A549 treated with RU486 at 1 μM for 4 hours (cell line): ENCODE results near the gene RFPL2. TPM values are rescaled to one million over a fixed set of nuclear protein-coding genes. Genes with fewer than 3 reads are reported as not detected.

Experiments used
- total RNA-seq: library from RNA; stranded (reverse); fragments of 200-300 nt; extraction: Qiagen RNA extraction; gene quantifications from 5 replicates; pipeline ENCODE4 v1.2.3, GENCODE V29; 2022; ENCODE audit warnings: low read depth

RFPL2 gene
- total RNA-seq, result 0.09 to 0.23 TPM (median 0.13 TPM) in 4 of 5 replicates, not detected in the other

DNA sequence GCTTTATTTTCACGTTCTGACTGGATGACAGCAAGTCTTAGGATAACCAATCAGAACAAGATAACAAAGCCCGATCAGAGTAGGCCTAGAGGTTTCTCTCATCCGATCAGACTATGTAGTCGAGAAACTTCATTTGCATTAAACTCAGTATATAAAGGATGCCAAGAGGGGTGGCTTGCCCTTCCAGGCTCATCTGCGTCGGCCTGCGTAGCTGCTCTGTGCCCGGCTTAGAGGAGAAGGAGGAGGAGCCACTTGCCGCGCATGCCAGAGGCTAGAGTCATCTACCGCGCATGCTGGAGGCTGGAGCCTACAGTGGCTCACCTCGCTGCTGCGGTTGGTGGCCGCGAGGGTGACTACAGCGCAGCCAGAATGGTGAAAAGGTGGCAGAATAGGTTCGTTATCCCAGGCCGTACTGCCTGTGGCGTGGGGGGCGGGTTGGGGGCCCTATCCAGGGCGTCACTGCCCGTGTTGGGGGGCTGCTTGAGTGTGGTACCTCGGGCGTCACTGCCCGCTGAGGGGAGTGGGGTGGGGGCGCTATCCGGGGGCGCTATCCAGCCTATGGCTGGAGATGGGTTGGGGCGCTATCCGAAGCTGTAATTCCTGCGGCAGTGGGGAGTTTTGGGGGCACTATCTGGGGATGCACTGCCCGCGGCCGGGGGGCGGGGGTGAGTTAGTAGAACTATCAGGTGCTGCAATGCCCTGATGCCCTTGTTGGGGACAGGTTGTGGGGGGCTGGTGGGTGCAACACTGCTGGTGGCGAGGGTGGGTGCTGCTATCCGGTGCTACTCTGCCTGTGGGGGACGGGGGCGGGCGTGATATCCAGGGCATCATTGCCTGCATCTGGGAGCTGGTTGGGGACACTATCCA, at the start of gene RFPL2:
TSS of gene RFPL2 (minus strand) at position 218 of the 867 bp plus-strand sequence. CDS start 2,622 bp downstream, outside the sequence.

DNA sequence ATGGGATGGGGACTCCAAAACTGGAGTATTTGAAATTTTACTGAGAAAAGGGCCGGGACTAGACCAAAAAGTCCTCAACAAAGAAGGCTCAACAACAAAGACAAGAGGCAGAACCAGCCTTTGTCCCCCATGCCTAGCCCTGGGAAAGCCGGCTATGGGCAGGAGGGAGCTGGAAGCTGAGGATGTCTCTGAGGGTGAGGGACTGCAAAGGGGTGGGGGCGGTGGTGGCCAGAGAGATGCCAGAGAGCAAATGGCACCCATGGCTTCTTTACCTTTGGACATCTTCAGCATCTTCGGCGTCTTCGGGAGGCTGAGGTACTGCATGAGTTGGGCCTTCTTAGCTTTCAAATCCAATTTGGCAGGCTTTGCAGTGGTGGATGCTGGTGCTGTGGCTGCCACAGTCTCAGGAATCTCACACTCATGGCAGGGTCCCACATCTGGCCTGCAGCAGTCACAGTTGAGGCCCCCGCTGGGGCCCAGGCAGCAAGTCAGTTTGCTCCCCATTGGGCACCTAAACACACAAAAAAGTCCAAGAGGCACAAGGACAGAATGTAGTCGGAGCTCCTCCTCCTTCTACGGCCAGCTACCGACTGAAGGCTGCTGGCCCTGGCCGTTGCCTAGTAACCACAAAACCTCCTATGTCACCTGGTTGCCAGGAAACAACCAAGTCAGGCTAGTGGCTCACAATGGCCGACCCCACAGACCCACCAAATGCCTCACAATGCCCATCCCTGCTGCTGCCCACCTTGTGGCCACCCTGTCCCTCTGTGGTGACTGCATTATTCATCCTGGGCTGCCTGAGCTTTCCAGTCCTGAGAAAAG, 46.0 kb downstream of the RFPL2 start, which contains the start of gene C22orf42:
TSS of gene C22orf42 (minus strand) at position 592 of the 822 bp plus-strand sequence. CDS start at position 504, 88 bp downstream.

Other genes starting within 250 kb of the RFPL2 start
- 0.03 to 0.05 TPM in 2 of 5 replicates, not detected in the others for gene SLC5A1, start 161.8 kb downstream of the RFPL2 start, total RNA-seq
- not detected in 5 replicates for gene C22orf42, start 45.8 kb downstream of the RFPL2 start, total RNA-seq
- not detected in 5 replicates for gene SLC5A4, start 50.3 kb upstream of the RFPL2 start, total RNA-seq
- not detected in 5 replicates for gene RFPL3, start 152.8 kb upstream of the RFPL2 start, total RNA-seq
- 75.8 to 87.3 TPM (median 83.7 TPM) in 5 replicates for gene RTCB, start 207.2 kb upstream of the RFPL2 start, total RNA-seq